OCI-LY7 (cell line): ENCODE data around the gene TMEM218. TPM values are rescaled to one million over a fixed set of nuclear protein-coding genes. Genes with fewer than 3 reads are reported as not detected.

Experiments
- BruUV-seq: library from RNA; stranded (reverse); fragments of 400-500 nt; replicated peaks from 2 replicates; lab custom pipeline; 2021; lab: Mats Ljungman, UMichigan
- CTCF ChIA-PET: fragments of 300-600 bp; sonication (Branson Sonifier 250); formaldehyde crosslinking; loops from one replicate; lab custom pipeline; 2022; ENCODE audit warnings: antibody characterized with exemption; ENCODE audit not compliant: unreplicated experiment; lab: Charles Lee
- POLR2A ChIA-PET: fragments of 300-600 bp; sonication (Branson Sonifier 250); formaldehyde crosslinking; loops from one replicate; lab custom pipeline; 2022; ENCODE audit warnings: antibody characterized with exemption; lab: Charles Lee
- DNase-seq: peaks from one replicate; pipeline ENCODE4 v3.0.0-alpha.2; 2015; ENCODE audit warnings: low spot score
- H2AFZ ChIP-seq: fragments of 200-600 bp; sonication (generic), shearing (Covaris generic); 2 replicates; pipeline ENCODE4 v1.6.1; 2014; ENCODE audit warnings: mild to moderate bottlenecking, antibody characterized with exemption, low read length, moderate library complexity
- H3K27ac ChIP-seq: fragments of 200-600 bp; sonication (generic); 2 replicates; pipeline ENCODE4 v1.5.1; 2014; ENCODE audit warnings: mixed run types, low read depth, mild to moderate bottlenecking, moderate library complexity, low read length, inconsistent platforms; ENCODE audit not compliant: poor library complexity, severe bottlenecking
- H3K36me3 ChIP-seq: fragments of 200-600 bp; sonication (generic); 2 replicates; pipeline ENCODE4 v1.6.1; 2014; ENCODE audit warnings: mild to moderate bottlenecking, antibody characterized with exemption, low read length, moderate library complexity, mixed read lengths; ENCODE audit not compliant: insufficient read depth
- H3K4me1 ChIP-seq: fragments of 200-600 bp; sonication (generic); 2 replicates; pipeline ENCODE4 v1.5.1; 2014; ENCODE audit warnings: mild to moderate bottlenecking, low read length; ENCODE audit not compliant: insufficient read depth, poor library complexity, severe bottlenecking
- H3K4me2 ChIP-seq: fragments of 200-600 bp; sonication (generic); 2 replicates; pipeline ENCODE4 v1.6.1; 2014; ENCODE audit warnings: mild to moderate bottlenecking, low read length
- H3K4me3 ChIP-seq: fragments of 200-600 bp; sonication (generic); 2 replicates; pipeline ENCODE4 v1.5.1; 2014; ENCODE audit warnings: mild to moderate bottlenecking, low read depth, low read length; ENCODE audit not compliant: poor library complexity, severe bottlenecking
- H3K79me2 ChIP-seq: fragments of 200-600 bp; sonication (generic); 2 replicates; pipeline ENCODE4 v1.6.1; 2016; ENCODE audit warnings: low read depth, mild to moderate bottlenecking, low read length, moderate library complexity, mixed read lengths; ENCODE audit not compliant: insufficient read depth
- H3K9me2 ChIP-seq: fragments of 200-600 bp; sonication (generic); 2 replicates; pipeline ENCODE4 v1.6.1; 2016; ENCODE audit warnings: mild to moderate bottlenecking, low read length, mixed read lengths; ENCODE audit not compliant: insufficient read depth
- H3K9me3 ChIP-seq: fragments of 200-600 bp; sonication (generic); 2 replicates; pipeline ENCODE4 v1.6.1; 2014; ENCODE audit warnings: mild to moderate bottlenecking, mixed run types, low read length, mixed read lengths
- H4K20me1 ChIP-seq: fragments of 200-600 bp; sonication (generic); 2 replicates; pipeline ENCODE4 v1.6.1; 2014; ENCODE audit warnings: mild to moderate bottlenecking, antibody characterized with exemption, low read length, moderate library complexity, mixed read lengths; ENCODE audit not compliant: insufficient read depth
- EZH2phosphoT487 ChIP-seq: fragments of 200-600 bp; sonication (generic); IDR thresholded peaks from 2 replicates; pipeline ENCODE4 v1.6.1; 2018; ENCODE audit warnings: low read depth, borderline replicate concordance, mild to moderate bottlenecking, mixed run types, antibody characterized with exemption, low read length, moderate library complexity, mixed read lengths
- intact Hi-C: fragments of 100-400 bp; cut with micrococcal nuclease; formaldehyde crosslinking; loops from one replicate; pipeline ENCODE4 v1.10.0; 2022; ENCODE audit not compliant: unreplicated experiment
- total RNA-seq, 2 experiments: library from RNA; depleted of rRNA in 1 of 2; stranded (reverse); fragments of >200 nt in 1 of 2; shearing (Covaris generic) in 1 of 2; gene quantifications; 2 replicates each; pipeline ENCODE4 v1.2.3, GENCODE V29; 2014 to 2022
- TF ChIP-seq, protein P1 (sequence below): fragments of 200-600 bp; sonication (generic); conservative IDR thresholded peaks from 2 replicates; pipeline ENCODE4 v1.5.1; 2014; ENCODE audit warnings: mild to moderate bottlenecking, antibody characterized with exemption, low read length, moderate library complexity, mixed read lengths

Gene TMEM218
- total RNA-seq, 2 experiments from 2014 or later, result 24.4 to 28.1 TPM

GRCh38 chr11:125105926-125106325 lies 5.5 kb downstream of the TMEM218 start:
- peaks cover 10% of the 10 kb centered on the region; the same call in 1 of the 2 replicates for H3K79me2 ChIP-seq
- H3K36me3 ChIP-seq, result peaks cover 8% of the 10 kb centered on the region; the same call in 1 of the 2 replicates
- intact Hi-C loops, result no loop called here
- no TSS peak for BruUV-seq
- H3K4me2 ChIP-seq, result no peak overlapping the region
- H3K9me3 ChIP-seq, result 0 out of 2 replicates have a peak, but pooled peaks cover 6% of the 10 kb centered on the region
- CTCF ChIA-PET, result no interaction called here
- no peak for DNase-seq
- TF ChIP-seq EZH2phosphoT487, result no peak
- TF ChIP-seq, protein P1, sequence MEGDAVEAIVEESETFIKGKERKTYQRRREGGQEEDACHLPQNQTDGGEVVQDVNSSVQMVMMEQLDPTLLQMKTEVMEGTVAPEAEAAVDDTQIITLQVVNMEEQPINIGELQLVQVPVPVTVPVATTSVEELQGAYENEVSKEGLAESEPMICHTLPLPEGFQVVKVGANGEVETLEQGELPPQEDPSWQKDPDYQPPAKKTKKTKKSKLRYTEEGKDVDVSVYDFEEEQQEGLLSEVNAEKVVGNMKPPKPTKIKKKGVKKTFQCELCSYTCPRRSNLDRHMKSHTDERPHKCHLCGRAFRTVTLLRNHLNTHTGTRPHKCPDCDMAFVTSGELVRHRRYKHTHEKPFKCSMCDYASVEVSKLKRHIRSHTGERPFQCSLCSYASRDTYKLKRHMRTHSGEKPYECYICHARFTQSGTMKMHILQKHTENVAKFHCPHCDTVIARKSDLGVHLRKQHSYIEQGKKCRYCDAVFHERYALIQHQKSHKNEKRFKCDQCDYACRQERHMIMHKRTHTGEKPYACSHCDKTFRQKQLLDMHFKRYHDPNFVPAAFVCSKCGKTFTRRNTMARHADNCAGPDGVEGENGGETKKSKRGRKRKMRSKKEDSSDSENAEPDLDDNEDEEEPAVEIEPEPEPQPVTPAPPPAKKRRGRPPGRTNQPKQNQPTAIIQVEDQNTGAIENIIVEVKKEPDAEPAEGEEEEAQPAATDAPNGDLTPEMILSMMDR, result no peak
- POLR2A ChIA-PET, result interaction anchor here (0.6 to 2.3 kb wide), 7 partner anchors 9 to 1549 kb away, joined by 3 to 8 read pairs (median 5); no protein-coding TSS in a partner anchor
- peaks cover 10% of the 10 kb centered on the region for H3K4me1 ChIP-seq
- no peaks in the 10 kb centered on the region for H4K20me1 ChIP-seq
- no peak overlapping the region for H3K27ac ChIP-seq
- no peaks in the 10 kb centered on the region for H3K9me2 ChIP-seq
- no peak overlapping the region for H3K4me3 ChIP-seq
- no peak overlapping the region for H2AFZ ChIP-seq

DNA sequence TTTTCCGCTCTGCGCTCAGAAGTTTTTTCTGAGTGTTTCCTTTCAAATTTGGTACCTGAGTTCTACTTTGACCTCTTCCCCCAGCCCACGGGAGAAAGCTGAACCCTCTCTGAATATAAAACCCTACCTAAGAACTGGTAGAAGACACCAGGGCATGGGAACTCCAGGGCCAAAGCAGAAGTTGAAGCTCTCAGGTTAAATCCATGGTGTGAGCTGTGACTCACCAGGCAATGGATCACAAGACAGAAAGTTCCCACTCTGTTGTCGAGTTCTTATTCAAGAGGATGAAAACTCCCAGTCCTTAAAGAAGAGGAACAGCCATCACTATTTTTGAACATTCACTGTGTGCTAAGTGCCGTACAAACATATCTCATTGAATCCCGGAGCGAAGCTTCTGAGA lies 8.9 kb downstream of the TMEM218 start:
- CTCF ChIA-PET, result no interaction called here
- Histone ChIP-seq H4K20me1 (no peaks in the 10 kb centered on the region), H3K4me1 (no peaks in the 10 kb centered on the region), H3K9me3 (0 out of 2 replicates have a peak, but pooled peaks cover 6% of the 10 kb centered on the region), H3K36me3 (peaks cover 20% of the 10 kb centered on the region), H3K4me3 (no peak overlapping the region), H3K79me2 (no peaks in the 10 kb centered on the region), H3K9me2 (no peaks in the 10 kb centered on the region), H3K4me2 (no peak overlapping the region), H3K27ac (no peak overlapping the region), H2AFZ (no peak overlapping the region)
- intact Hi-C loops, result no loop called here
- DNase-seq, result no peak
- no peak for TF ChIP-seq EZH2phosphoT487
- TF ChIP-seq, protein P1, result no peak
- POLR2A ChIA-PET, result interaction anchor here (0.8 kb wide), 2 partner anchors 9 to 11 kb away, joined by 3 read pairs; partner anchors contain the start of gene TMEM218
- no TSS peak for BruUV-seq

GRCh38 chr11:125102025-125102424 lies 9.4 kb downstream of the TMEM218 start:
- Histone ChIP-seq H3K36me3 (peaks cover 25% of the 10 kb centered on the region), H3K4me1 (no peaks in the 10 kb centered on the region), H2AFZ (no peak overlapping the region), H3K27ac (no peak overlapping the region), H3K9me2 (no peaks in the 10 kb centered on the region), H3K4me3 (no peak overlapping the region), H3K79me2 (no peaks in the 10 kb centered on the region), H3K4me2 (no peak overlapping the region), H3K9me3 (0 out of 2 replicates have a peak, but pooled peaks cover 6% of the 10 kb centered on the region), H4K20me1 (no peaks in the 10 kb centered on the region)
- no peak for TF ChIP-seq EZH2phosphoT487
- TF ChIP-seq, protein P1, result no peak
- BruUV-seq, result no TSS peak
- ChIA-PET POLR2A (interaction anchor here (0.8 kb wide), 2 partner anchors 9 to 11 kb away, joined by 3 read pairs; partner anchors contain the start of gene TMEM218), CTCF (no interaction called here)
- intact Hi-C loops, result no loop called here
- no peak for DNase-seq
